Endothelial cell of umbilical vein (primary cell): ENCODE results near the gene KRT26. TPM values are rescaled to one million over a fixed set of nuclear protein-coding genes. Genes with fewer than 3 reads are reported as not detected.

Experiments
- BruUV-seq: library from RNA; stranded (reverse); fragments of 400-500 nt; replicated peaks from 2 replicates; lab custom pipeline; 2021; lab: Mats Ljungman, UMichigan
- CTCF ChIA-PET: fragments of 300-600, 350-600 bp; sonication (Branson Sonifier 250); formaldehyde crosslinking; loops from one replicate; lab custom pipeline; 2021; ENCODE audit warnings: antibody characterized with exemption, inconsistent platforms; lab: Charles Lee
- POLR2A ChIA-PET: fragments of 300-600, 350-600 bp; sonication (Branson Sonifier 250); formaldehyde crosslinking; loops from one replicate; lab custom pipeline; 2021; ENCODE audit warnings: antibody characterized with exemption, inconsistent platforms; lab: Charles Lee
- DNase-seq: peaks from one replicate; pipeline ENCODE4 v3.0.0-alpha.2; 2011; ENCODE audit warnings: low read depth, low spot score
- FAIRE-seq: peaks from 2 replicates; lab custom pipeline; 2011; peaks lifted over from hg19 to GRCh38; lab: Jason Lieb, UNC
- H2AFZ ChIP-seq: 2 replicates; pipeline ENCODE4 v1.6.0; 2012; ENCODE audit warnings: low read depth, low read length, control low read depth, inconsistent platforms
- H3K27ac ChIP-seq: 2 replicates; pipeline ENCODE4 v1.5.1; 2011; ENCODE audit warnings: low read depth, mild to moderate bottlenecking, control low read depth, low read length, moderate library complexity; ENCODE audit not compliant: insufficient read depth
- H3K27me3 ChIP-seq, 2 experiments: 2 replicates each; pipeline versions ENCODE4 v1.6.0 to v1.6.1; 2011; ENCODE audit warnings: low read length in 2 of 2, mixed read lengths in 1 of 2; ENCODE audit not compliant: control insufficient read depth in 2 of 2, insufficient read depth in 2 of 2
- H3K36me3 ChIP-seq, 2 experiments: 2 replicates in 1 of 2; 3 replicates in 1 of 2; pipeline ENCODE4 v1.5.1; 2011; ENCODE audit warnings: low read length in 2 of 2, mild to moderate bottlenecking in 1 of 2, moderate library complexity in 1 of 2; ENCODE audit not compliant: control insufficient read depth in 2 of 2, insufficient read depth in 2 of 2; ENCODE audit errors: extremely low read depth in 1 of 2
- H3K4me1 ChIP-seq: 3 replicates; pipeline ENCODE4 v1.5.1; 2011; ENCODE audit warnings: mild to moderate bottlenecking, low read length; ENCODE audit not compliant: control insufficient read depth, insufficient read depth; ENCODE audit errors: extremely low read depth
- H3K4me2 ChIP-seq: 2 replicates; pipeline ENCODE4 v1.6.1; 2011; ENCODE audit warnings: low read length, control low read depth, mixed read lengths; ENCODE audit not compliant: insufficient read depth
- H3K4me3 ChIP-seq, 3 experiments: fragments of 200-600 bp in 1 of 3; sonication (generic), shearing (Covaris generic) in 1 of 3; replicated peaks in 1 of 3; 2 replicates each; pipeline ENCODE4 v1.5.1; 2011 to 2016; ENCODE audit warnings: control low read depth in 3 of 3, low read length in 3 of 3, mild to moderate bottlenecking in 2 of 3, inconsistent platforms in 1 of 3, low read depth in 1 of 3, moderate library complexity in 1 of 3; ENCODE audit not compliant: insufficient read depth in 1 of 3
- H3K79me2 ChIP-seq: 2 replicates; pipeline ENCODE4 v1.6.0; 2012; ENCODE audit warnings: low read length, inconsistent platforms; ENCODE audit not compliant: control insufficient read depth, insufficient read depth
- H3K9ac ChIP-seq: replicated peaks from 2 replicates; pipeline ENCODE3; 2011; ENCODE audit warnings: low read length, control low read depth; ENCODE audit not compliant: insufficient read depth; ENCODE audit errors: extremely low read depth
- H3K9me1 ChIP-seq: replicated peaks from 3 replicates; pipeline ENCODE4 v1.6.0; 2011; ENCODE audit warnings: mild to moderate bottlenecking, low read length; ENCODE audit not compliant: control insufficient read depth, insufficient read depth; ENCODE audit errors: extremely low read depth
- H3K9me3 ChIP-seq: replicated peaks from 2 replicates; pipeline ENCODE4 v1.5.1; 2012; ENCODE audit warnings: low read length, inconsistent platforms; ENCODE audit not compliant: control insufficient read depth, insufficient read depth
- H4K20me1 ChIP-seq: replicated peaks from 2 replicates; pipeline ENCODE3; 2011; ENCODE audit warnings: mild to moderate bottlenecking, low read length; ENCODE audit not compliant: control insufficient read depth, insufficient read depth; ENCODE audit errors: extremely low read depth
- EZH2 ChIP-seq: IDR thresholded peaks from 2 replicates; pipeline ENCODE4 v1.6.1; 2012; ENCODE audit warnings: borderline replicate concordance, low read depth, mild to moderate bottlenecking, moderate library complexity, low read length, inconsistent platforms; ENCODE audit not compliant: severe bottlenecking
- FOS ChIP-seq: IDR thresholded peaks from 2 replicates; pipeline ENCODE4 v1.6.1; 2011; ENCODE audit warnings: mild to moderate bottlenecking, low read length, moderate library complexity, borderline replicate concordance; ENCODE audit not compliant: insufficient read depth
- GATA2 ChIP-seq: IDR thresholded peaks from 2 replicates; pipeline ENCODE4 v1.7.0; 2011; ENCODE audit warnings: low read depth, mild to moderate bottlenecking, moderate library complexity, mixed read lengths, low read length; ENCODE audit not compliant: insufficient read length, insufficient read depth
- JUN ChIP-seq: IDR thresholded peaks from 2 replicates; pipeline ENCODE4 v1.6.1; 2011; ENCODE audit warnings: borderline replicate concordance, low read depth; ENCODE audit not compliant: insufficient read length, insufficient read depth
- MYC ChIP-seq: IDR thresholded peaks from one replicate; pipeline ENCODE4 v1.6.1; 2011; ENCODE audit warnings: mild to moderate bottlenecking, low read depth, low read length
- POLR2A ChIP-seq: IDR thresholded peaks from 2 replicates; pipeline ENCODE4 v1.6.1; 2012; ENCODE audit warnings: low read depth, mild to moderate bottlenecking, control low read depth, low read length
- POLR2AphosphoS5 ChIP-seq: IDR thresholded peaks from 2 replicates; pipeline ENCODE4 v1.6.1; 2012; ENCODE audit warnings: low read depth, mild to moderate bottlenecking, control low read depth, low read length, moderate library complexity; ENCODE audit not compliant: insufficient read depth
- dilution Hi-C: fragments of 300-500 bp; cut with MboI; formaldehyde crosslinking; loops from one replicate; pipeline ENCODE4 v1.15.0; 2019; ENCODE audit warnings: low sequenced_read_pairs; ENCODE audit not compliant: extremely low pct_ligation_motif_present
- intact Hi-C: fragments of 100-400 bp; cut with micrococcal nuclease; formaldehyde crosslinking; loops from one replicate; pipeline ENCODE4 v1.10.0; 2022
- polyA plus RNA-seq, 4 experiments: library from polyadenylated mRNA; depleted of rRNA in 3 of 4; stranded (reverse) in 3 of 4; unstranded in 1 of 4; fragments of >200 nt; gene quantifications; 2 replicates each; pipeline versions ENCODE4 v1.2.1 to v1.2.3, GENCODE V29; 2011 to 2012; ENCODE audit warnings: missing spikeins in 1 of 4
- total RNA-seq: library from RNA; stranded (reverse); gene quantifications from 2 replicates; pipeline ENCODE4 v1.2.3, GENCODE V29; 2021
- TF ChIP-seq, protein P1 (sequence below): IDR thresholded peaks from 2 replicates; pipeline ENCODE4 v1.6.1; 2011; ENCODE audit not compliant: insufficient read depth, insufficient read length
- TF ChIP-seq, protein P2 (sequence below), 2 donors: IDR thresholded peaks; 1 replicate in 1 of 2; 2 replicates in 1 of 2; pipeline ENCODE4 v1.5.1; 2011; ENCODE audit warnings: low read length in 2 of 2, mild to moderate bottlenecking in 2 of 2, moderate library complexity in 2 of 2, control low read depth in 1 of 2, inconsistent platforms in 1 of 2, low read depth in 1 of 2; ENCODE audit not compliant: insufficient read depth in 1 of 2; ENCODE audit errors: extremely low read depth in 1 of 2

Gene KRT26
- total and polyA plus RNA-seq, 2 donors (not counting 3 experiments of a cell fraction or from before 2014, with no cell fraction given) = not detected

DNA sequence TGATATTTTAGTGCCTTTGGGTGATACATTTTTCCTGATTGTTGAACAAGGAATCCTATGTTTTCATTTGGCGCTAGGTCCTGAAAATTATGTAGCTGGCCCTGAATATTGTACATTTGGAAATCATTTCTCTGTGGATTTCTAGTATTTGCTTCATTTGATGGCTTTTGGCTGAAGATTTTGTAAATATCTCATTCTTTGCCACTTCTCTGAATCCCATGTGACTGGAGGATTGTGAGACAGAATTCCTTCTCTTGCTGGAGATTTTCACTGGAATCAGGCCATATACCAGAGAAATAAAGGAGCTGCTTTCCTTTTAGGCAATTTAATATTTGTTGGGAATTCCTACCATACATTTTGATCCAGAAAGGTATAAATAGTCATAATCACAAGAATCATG lies 19.1 kb upstream of the KRT26 start:
- peaks cover 10 to 15% of the 10 kb centered on the region in 2 experiments for H3K27me3 ChIP-seq
- no peak for TF ChIP-seq JUN
- TF ChIP-seq FOS = no peak
- TF ChIP-seq MYC = no peak
- TF ChIP-seq EZH2 = no peak
- no peak for TF ChIP-seq POLR2AphosphoS5
- no peak for TF ChIP-seq POLR2A
- TF ChIP-seq, protein P1, sequence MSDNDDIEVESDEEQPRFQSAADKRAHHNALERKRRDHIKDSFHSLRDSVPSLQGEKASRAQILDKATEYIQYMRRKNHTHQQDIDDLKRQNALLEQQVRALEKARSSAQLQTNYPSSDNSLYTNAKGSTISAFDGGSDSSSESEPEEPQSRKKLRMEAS = no peak
- TF ChIP-seq, protein P2, sequence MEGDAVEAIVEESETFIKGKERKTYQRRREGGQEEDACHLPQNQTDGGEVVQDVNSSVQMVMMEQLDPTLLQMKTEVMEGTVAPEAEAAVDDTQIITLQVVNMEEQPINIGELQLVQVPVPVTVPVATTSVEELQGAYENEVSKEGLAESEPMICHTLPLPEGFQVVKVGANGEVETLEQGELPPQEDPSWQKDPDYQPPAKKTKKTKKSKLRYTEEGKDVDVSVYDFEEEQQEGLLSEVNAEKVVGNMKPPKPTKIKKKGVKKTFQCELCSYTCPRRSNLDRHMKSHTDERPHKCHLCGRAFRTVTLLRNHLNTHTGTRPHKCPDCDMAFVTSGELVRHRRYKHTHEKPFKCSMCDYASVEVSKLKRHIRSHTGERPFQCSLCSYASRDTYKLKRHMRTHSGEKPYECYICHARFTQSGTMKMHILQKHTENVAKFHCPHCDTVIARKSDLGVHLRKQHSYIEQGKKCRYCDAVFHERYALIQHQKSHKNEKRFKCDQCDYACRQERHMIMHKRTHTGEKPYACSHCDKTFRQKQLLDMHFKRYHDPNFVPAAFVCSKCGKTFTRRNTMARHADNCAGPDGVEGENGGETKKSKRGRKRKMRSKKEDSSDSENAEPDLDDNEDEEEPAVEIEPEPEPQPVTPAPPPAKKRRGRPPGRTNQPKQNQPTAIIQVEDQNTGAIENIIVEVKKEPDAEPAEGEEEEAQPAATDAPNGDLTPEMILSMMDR (IDR thresholded peaks at IDR 0.05; ENCODE audit: extremely low read depth in 1 of 2, insufficient read depth in 1 of 2, low read depth in 1 of 2, low read length in 2 of 2) = no peak
- TF ChIP-seq GATA2 = no peak
- dilution Hi-C loops (no loop called here), intact Hi-C loops (loop anchor here (1.0 kb wide), 2 partner anchors 143 to 176 kb away; no protein-coding TSS in a partner anchor)
- H3K9ac ChIP-seq = no peak overlapping the region
- H3K9me1 ChIP-seq = no peaks in the 10 kb centered on the region
- no peaks in the 10 kb centered on the region for H3K4me1 ChIP-seq
- no peaks in the 10 kb centered on the region for H4K20me1 ChIP-seq
- no peaks in the 10 kb centered on the region for H3K79me2 ChIP-seq
- BruUV-seq = no TSS peak
- POLR2A ChIA-PET = no interaction called here
- CTCF ChIA-PET = interaction anchor here (0.8 to 2.4 kb wide), 7 partner anchors 10 to 872 kb away, joined by 3 to 24 read pairs (median 5); no protein-coding TSS in a partner anchor
- no peak overlapping the region for H3K4me2 ChIP-seq
- no peaks in the 10 kb centered on the region for H3K36me3 ChIP-seq
- no peak for DNase-seq
- H3K4me3 ChIP-seq = no peak overlapping the region
- peak; percentile 15 for FAIRE-seq
- H3K9me3 ChIP-seq = no peaks in the 10 kb centered on the region
- H2AFZ ChIP-seq = no peak overlapping the region
- no peak overlapping the region for H3K27ac ChIP-seq
